Fibroblast of skin of back (primary cell): ENCODE measurements around the gene COQ8B.

Experiments used
- DNase-seq: peaks from one replicate; pipeline ENCODE4 v3.0.0-alpha.2; 2013

Gene COQ8B

DNA sequence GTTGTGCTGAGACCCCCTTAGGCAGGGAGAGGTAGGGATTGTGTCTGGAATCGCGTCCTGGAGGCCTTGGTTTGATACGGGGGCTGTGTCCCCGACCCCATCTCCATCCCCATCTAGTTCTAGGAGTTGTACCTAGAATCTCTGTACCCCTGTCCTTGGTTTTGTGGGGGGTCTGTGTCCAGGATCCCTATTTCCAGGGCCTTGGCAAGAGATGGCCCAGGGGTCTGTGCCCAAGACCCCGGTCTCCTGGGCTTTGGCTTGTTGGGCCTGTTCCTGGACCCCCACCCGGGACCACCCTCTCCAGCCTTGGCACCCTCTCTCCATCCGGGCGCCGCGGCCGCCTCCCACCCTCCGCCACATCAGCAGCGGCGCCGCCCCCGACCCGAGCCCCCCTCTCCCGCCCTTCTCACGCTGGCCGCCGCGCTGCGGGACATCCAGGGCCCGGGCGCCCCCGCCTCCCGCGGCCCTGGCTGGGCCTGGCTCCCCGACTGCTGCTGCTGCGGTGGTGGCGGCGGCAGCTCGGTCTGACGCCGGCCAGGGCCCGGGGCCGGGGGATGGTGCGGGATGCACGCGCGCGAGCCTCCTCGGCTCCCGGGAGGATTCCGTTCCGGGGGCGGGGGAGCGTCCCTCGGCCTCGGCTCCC, 26.5 kb downstream of the COQ8B start, which contains the start of gene NUMBL:
TSS of gene NUMBL (minus strand) at position 602 of the 643 bp plus-strand sequence. CDS start at position 434, 168 bp downstream.
- no peak for DNase-seq

DNA sequence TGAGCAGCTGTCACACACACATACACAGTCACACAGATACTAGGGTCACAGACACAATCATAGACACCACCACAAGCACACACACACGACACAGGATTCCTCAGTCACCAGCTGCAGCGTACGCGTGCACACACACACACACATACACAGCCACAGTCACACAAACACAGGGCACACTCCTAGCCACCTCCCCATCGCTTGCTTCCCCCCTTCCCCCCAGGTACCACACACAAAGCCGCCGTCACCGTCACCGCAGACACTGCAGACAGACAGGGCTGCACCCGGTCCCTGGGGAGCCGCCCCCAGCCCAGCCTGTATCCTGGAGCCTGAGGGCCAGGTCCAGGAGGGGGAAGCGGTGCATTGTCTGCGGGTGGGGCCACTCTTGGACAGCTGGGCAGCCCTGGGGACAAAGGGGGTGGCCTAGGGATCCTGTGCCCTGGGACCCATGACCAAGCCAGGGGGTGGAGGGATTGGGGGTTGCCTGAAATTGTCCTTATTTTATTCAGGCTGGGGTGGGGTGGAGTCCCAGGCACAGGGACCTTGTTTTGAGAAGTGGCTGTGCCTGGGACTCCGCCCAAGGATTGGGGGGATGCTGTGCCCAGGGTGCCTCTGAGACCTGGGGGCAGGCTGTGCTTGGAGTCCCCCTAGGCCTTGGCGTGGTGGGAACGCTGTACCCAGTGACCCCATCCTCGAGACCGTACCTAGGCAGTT, 27.2 kb downstream of the COQ8B start:
- DNase-seq, result peak; percentile 27

DNA sequence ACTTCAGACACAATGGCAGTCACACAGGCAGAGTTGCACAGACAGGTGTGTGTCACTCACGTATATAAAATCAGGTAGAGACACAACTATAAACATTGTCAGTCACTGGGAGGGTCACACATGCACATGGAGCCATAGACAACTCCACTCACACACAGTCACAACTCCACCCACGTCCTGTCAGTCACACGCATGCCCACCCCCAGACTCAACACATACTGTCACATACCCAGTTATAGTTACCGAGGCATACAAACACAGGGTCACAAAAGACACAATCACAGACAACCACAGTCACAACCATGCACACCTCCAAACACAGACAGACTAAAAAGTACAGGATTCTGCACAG, 27.7 kb downstream of the COQ8B start:
- DNase-seq, result no peak

DNA sequence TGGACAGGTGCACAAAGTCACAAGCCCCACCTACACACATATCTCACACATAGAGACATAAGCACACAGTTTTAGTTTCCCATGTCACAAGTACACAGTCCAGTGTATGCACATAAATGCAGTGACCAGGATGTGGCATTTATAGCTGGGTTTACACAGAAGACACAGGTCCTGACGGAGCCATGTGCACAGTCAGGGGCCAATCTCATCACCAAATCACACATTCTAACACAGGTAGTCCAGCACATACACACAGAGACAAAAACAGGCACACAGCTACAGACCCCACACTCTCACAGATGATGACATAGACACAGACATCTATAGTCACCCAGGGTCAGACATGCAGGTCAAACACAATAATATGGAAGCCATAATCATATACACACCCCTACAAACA, 28.4 kb downstream of the COQ8B start:
- no peak for DNase-seq

DNA sequence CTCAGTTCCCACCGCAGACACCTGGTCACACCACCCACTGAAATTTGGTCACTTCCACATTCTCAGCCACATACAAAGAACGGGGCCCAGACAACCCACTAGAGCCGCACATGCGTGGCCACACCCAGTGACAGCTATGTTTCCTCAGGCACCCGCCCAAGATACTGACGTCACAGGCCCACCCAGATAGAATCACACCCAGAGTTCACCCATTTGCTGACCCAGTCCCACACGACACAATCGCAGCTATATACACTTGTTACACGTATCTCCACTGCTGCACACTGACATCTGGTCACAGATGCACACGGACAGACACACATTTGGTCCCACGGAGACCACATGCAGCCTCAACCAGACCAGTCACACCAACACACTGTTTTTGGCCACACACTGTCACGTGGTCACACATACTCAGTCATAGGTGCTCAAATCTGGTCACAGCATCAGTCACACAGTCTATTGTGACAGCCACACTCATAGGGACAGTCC, 29.1 kb downstream of the COQ8B start:
- DNase-seq, result peak; percentile 78

DNA sequence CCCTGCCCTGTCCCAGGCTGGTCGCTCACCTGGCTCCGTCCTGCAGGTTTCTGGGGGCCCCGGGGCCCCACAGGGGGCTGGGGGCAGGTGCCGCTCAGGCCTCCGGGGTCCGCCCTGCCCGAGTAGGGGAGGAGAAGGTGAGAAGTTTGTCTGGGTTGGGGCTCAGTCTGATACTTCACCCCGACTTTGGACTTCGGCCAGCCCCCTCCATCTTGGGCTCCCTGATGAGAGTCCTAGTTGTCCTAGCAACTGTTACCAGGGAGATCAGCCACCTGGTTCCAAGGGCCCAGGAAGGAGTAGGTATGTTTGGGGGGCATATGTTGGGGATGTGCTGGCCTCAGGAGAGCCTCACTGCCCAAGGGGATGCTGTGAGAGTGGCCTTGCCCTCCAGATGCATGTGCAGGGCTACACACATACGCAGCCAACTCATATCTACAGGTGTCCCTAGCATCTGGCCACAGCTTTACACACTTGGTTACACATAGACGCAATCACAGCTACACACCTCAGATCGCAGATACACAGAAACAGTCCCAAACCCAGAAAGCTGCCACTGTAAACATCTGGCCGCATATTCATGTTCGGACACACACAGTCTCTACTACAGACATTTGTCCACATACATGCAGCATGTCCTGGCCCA, 29.7 kb downstream of the COQ8B start:
- DNase-seq, result no peak

DNA sequence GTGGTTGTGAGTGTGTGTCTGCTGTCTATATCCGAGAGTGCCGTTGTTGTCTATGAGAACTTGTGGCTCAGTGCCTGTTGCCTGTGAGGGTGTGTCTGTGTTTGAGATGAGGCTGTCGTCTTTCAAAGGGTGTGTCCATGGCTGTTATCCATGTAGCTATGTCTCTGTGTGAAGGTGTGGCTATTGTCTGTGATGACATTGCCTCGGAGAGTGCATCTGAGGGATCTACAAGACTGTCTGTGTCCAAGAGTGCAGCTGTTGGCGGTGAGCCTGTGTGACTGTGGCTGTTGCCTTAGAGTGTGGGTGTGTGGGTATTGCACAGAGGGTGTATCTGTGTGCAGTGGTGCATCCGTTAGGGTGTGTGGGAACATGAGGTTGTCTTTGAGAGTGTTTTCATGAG, 31.1 kb downstream of the COQ8B start:
- no peak for DNase-seq

DNA sequence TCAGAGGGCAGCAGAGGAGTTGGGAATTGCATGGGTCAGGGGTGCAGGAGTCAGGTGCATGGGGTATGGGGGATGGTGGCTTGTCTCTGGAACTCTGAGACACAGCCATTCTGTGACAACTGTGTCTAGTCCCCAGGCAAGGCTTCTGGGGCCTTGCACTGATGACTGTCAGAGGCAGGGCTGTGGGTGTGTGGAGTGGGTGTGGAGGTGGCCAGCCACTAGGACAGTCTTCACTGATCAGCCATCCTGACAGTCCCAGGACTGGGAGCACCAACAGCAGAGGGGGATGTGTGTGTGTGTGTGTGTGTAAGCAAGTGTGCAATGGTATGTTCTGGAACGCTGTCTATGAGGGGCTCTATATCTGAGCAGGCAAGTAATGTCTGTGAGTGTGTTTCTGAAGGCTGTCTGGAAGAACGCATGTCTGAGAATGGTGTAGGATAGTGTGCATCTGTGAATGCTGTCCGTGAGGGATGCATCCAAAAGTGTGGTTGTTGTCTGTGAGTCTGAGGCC, 31.6 kb downstream of the COQ8B start:
- DNase-seq, result no peak

DNA sequence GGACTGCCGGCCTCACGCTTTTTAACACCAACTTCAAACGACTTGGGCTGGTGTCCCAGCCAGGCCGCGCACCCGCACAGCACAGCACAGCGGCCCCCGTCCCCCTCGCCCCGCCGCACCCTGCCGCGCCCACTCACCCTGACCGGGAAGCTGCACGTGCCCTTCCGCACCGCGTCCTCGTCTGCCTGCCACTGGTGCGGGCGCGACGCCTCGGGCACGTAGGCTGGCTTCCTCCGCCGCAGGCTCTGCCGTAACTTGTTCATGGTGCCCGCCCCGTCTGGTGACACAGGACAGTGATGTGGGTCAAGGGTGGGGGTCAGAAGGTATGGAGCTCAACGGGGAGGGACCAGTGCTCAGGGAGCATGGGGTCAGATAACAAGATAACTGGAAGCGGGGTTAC, 32.4 kb downstream of the COQ8B start:
- DNase-seq, result no peak

DNA sequence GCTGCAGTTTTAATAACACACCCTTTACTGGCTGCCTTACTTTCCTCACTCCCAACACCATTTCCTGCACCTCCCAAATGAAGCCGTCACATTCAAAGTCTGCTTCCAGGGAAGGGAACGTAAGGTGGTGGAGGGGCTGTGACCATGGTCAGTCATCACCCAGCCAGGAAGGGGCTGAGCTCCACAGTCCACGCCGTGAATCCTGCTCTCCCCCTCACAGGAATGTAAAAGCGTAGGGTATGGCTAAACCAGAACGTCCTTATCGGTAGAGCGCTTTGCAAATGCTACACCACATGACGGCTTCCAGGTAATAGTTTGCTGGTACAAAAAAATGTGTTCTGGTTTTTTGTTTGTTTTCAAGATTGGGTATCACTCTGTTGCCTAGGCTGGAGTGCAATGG, 33.2 kb downstream of the COQ8B start:
- no peak for DNase-seq

DNA sequence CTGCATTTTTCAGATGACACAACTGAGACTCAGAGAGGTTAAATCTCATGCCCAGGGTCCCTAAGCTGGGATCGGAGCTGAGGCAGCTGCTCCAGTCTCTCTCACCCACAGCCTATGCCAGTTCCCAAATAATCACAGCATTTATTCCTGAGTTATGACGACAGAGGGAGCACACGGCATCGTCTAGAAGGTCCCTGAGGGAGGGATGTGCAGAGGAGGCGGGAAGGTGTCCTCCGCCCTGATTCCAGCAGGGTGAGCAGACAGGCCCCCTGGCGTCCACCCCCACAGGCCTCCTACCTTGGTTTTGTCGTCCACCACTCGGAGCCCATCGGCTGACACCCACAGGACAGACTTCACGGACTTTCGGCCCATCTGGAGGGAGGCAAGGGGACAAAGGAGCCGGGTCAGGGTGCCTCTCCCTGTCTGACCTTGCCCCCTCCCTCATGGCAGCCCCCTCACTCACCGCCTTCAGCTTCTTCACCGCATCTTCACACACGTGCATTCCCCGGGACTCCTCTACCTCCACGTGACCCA, 34.2 kb downstream of the COQ8B start:
- no peak for DNase-seq

DNA sequence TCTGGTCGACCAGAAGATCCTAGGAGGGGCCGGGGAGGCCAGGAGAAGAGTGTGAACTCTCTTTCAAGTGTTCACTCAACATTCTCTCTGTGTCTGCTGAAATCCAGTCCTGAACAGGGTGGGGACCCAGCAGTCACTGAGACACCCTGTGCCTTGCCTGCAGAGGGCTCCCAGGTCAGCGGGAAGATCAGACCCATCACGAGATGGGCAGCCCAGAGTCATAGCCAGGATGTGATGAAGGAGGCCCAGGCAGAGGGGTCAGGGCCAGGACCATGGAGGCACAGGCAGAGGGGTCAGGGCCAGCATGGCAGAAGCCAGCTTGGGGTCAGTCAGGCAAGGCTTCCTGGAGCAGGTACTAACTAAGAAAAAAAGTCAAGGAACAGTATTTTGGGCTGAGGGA, 35.6 kb downstream of the COQ8B start:
- DNase-seq, result no peak

DNA sequence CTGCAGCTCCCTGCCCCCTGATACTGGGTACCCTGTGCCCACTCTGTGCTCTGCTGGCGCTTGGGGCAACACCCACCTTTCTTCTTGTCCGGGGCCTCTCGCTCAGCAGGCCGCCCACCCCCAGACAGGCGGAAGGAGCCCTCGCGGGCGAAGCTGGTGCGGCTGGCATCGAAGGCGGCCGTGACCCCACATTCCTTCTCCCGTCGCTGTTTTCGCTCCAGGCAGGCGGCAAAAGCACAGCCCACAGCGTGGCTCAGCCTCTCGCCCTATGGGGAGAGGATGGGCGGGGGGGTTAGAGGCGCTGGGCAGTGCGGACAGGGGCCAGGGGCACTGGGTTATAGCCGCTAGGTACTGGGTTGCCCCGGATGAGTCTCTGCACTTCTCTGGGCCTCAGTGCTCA, 39.5 kb downstream of the COQ8B start:
- DNase-seq, result no peak

DNA sequence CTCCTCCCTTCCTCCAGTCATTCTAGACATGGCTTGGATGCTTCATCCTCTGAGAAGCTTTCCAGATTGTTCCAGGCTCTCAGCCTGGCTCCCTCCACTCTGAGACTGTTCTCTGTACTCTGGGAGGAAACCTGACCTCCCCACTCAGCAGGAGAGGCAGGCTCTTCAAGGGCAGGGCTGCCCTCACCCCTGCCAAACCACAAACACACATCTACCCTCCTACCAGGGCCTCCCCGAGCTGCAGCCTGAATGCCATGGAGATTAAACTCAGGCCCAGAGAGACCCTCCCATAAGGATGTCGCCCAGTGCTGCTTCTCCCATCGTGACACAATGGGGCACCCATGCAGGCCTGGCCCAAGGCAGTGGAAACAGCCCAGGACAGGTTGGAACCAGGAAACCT, 42.4 kb downstream of the COQ8B start:
- DNase-seq, result no peak

DNA sequence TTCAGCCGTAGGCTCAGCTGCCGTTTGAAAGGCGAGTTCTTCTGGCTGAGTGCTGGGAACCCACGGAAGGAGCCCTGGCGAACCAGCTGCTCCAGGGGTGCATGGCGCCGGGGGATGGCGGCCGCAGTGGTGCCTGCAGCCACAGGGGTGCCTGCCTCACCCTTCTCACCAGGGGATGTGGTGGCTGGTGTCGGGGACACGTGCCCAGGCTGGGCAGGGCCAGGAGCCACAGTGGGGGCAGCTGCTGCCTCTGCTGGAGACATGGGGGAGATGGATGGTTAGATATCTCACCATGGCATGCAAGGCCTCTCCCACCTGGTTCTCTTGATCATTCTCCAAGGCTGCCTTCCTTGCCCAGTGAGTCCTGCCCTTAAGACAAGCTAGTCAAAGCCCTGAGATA, 43.3 kb downstream of the COQ8B start:
- DNase-seq, result no peak

DNA sequence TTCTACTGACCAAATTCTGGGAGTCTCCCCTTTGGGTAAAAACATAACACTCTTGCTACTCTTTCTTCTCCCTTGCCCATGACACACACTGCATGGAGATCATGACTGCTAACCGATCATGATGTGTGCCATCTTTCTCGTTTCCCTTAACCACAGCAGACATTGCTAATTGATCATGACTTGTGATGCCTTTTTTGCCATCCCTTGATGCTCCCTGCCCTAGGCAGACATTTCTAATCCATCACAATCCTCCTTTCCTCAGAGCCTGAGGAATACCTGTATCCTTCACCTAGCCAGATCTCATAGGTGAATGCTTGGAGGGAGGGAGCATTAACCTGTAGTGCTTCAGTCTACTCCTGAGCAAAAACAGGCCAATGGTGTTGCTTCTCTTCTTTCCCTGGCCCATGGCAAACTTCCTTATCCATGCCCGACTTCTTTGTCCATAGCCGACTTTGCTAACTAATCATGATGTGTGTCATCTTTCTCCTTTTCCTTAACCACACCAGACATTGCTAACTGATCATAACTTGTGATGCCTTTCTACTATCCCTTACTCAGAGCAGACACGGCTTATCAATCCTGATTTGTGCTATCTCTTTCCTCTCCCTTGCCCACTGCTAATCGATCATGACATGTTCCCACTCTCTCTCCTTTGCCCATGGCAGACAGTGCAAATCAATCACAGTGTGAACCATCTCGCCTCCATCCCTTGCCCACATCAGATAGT, 44.0 kb downstream of the COQ8B start:
- DNase-seq, result no peak

DNA sequence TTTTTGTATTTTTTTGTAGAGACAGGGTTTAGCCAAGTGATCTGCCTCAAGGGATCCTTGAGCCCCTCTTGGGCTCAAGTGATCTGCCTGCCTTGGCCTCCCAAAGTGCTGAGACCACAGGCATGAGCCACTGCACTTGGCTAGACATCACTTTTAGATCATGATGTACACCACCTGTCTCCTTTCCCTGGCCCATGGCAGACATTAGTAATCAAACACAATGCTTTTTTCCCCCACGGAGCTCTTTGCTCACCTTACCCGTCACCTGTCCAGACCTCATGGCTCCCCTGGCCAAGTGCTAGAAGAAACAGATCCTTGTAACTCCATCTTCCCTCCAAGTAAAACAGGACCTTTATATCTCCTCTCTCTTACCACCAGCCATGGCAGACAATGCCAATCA, 44.6 kb downstream of the COQ8B start:
- no peak for DNase-seq

DNA sequence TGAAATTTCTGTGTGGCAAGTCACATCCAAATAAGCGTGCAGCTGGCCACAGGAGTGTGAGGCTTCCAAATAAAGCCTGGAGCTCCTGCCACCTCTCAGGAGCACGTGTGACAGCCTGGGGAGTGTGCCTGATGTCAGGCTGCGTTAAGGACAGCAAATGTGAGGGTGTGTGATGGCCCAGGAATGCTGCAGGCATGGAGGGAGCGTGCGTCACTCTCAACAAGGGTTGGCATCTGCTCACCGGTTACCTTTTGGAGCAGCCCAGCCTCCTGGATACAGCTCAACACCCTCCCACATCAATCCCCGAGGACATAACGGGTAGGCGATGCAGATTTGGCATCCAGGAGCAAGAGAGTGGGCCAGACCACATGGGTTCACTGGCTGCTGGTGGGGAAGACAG, 45.3 kb downstream of the COQ8B start:
- no peak for DNase-seq

DNA sequence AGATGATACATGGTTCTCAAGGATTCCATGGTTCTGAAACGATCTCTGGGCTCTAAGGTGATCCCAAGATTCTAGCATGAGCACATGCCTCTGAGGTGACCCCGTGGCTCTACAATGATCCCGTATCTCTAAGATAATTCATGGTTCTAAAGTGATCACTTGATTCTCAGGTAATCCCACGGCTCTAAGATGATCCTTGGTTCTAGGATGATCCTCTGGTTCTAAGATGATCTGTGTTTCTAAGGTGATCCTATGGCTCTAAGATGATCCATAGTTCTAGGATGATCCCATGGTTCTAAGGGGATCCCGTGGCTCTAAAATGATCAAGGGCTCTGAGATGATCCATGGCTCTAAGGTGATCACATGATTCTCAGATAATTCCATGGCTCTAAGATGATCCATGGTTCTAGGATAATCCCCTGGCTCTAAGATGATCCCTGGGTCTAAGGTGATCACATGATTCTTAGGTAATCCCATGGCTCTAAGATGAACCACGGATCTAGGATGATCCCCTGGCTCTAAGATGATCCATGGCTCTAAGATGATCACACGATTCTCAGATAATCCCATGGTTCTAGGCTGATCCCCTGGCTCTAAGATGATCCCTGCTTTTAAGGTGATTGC, 47.6 kb downstream of the COQ8B start:
- DNase-seq, result no peak

DNA sequence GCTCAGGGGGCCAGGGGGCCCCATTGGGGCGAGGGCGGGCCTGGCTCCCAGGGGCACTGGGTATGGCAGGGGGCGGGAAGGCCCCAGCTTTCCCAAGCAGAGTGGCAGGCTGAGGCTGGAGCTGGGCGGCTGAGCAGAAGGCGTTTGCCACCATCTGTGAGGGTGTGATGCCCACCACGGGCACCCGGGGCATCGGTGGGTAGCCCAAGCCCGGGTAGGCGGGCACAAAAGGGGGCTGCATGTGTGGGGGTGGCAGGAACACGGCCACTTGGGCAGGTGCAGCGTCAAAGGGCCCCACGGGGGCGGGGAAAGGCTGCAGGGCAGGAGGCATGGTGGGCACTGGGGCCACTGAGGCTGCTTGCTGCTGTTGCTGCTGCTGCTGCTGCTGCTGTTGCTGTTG, 49.1 kb downstream of the COQ8B start:
- no peak for DNase-seq

DNA sequence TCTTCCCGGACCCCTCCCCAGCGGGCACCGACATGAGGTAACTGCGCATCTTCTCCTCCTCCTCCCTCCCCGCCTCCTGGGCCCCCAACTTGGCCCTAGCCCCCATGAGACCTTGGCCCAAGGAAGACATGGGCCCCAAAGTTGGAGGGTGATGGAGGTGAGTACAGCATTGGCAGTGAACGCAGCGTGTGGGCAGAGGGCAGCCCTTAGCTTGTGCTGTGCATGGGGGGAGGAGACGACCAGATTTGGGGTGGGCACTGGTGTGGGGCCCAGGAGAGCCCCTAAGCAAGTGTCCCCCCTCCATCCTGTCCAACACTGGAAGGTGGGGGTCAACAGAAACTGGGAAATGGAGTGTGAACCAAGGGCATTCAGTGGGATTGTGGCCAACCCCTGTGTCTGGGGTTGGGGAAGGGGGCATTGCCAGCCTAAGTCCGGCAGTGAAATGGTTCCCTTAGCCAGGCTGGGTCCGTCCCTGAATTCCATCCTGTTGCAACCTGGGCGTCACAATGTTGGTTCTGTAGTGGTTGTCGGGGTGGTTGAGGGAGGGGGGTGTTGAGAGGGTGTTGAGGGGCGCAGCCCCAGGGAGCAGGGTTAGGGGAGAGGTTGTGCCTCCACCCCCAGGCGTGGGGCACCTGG, 49.8 kb downstream of the COQ8B start:
- DNase-seq, result no peak
